Mononuclear cell (primary cell): ENCODE data around the gene MLST8. TPM values are rescaled to one million over a fixed set of nuclear protein-coding genes. Genes with fewer than 3 reads are reported as not detected.
"Not testable (repeated sequence)": the region's sequence is repeated elsewhere in the genome, so short reads cannot be mapped to it uniquely, and the experiment has no call there.

Experiments used
- H3K27me3 ChIP-seq: 2 replicates; pipeline ENCODE4 v1.6.0; 2011; ENCODE audit warnings: low read length, control low read depth; ENCODE audit not compliant: insufficient read depth
- H3K4me1 ChIP-seq: 2 replicates; pipeline ENCODE4 v1.5.1; 2011; ENCODE audit warnings: mild to moderate bottlenecking, low read length, control low read depth; ENCODE audit not compliant: insufficient read depth
- H3K4me3 ChIP-seq: 2 replicates; pipeline ENCODE4 v1.5.1; 2011; ENCODE audit warnings: mild to moderate bottlenecking, low read length, moderate library complexity
- H3K9me3 ChIP-seq: 2 replicates; pipeline ENCODE4 v1.5.1; 2011; ENCODE audit warnings: low read depth, mild to moderate bottlenecking, control low read depth, low read length
- total RNA-seq: library from RNA; depleted of rRNA; stranded (reverse); fragments of >200 nt; gene quantifications from one replicate; pipeline ENCODE4 v1.2.3, GENCODE V29; 2012

MLST8 gene
- total RNA-seq, 1 donor = 11.0 TPM

GRCh38 chr16:2235695-2236336, 30.6 kb downstream of the MLST8 start:
- H3K4me1 ChIP-seq = no peaks in the 10 kb centered on the region
- H3K9me3 ChIP-seq = no peaks in the 10 kb centered on the region
- H3K27me3 ChIP-seq = no peaks in the 10 kb centered on the region
- no peak overlapping the region for H3K4me3 ChIP-seq

GRCh38 chr16:2236337-2237101, 31.3 kb downstream of the MLST8 start, which contains the start of gene DNASE1L2:
Gene DNASE1L2 (plus strand): TSS chr16:2236444. CDS start chr16:2236817, 373 bp downstream.
- Histone ChIP-seq H3K27me3 (no peaks in the 10 kb centered on the region), H3K4me1 (no peaks in the 10 kb centered on the region), H3K4me3 (no peak within 1 kb of the TSS), H3K9me3 (no peaks in the 10 kb centered on the region)

GRCh38 chr16:2237102-2237482, 31.8 kb downstream of the MLST8 start:
- no peaks in the 10 kb centered on the region for H3K9me3 ChIP-seq
- no peaks in the 10 kb centered on the region for H3K27me3 ChIP-seq
- H3K4me3 ChIP-seq = no peak overlapping the region
- H3K4me1 ChIP-seq = no peaks in the 10 kb centered on the region

GRCh38 chr16:2237493-2238149, 32.4 kb downstream of the MLST8 start:
- Histone ChIP-seq H3K9me3 (no peaks in the 10 kb centered on the region), H3K4me3 (no peak overlapping the region), H3K4me1 (no peaks in the 10 kb centered on the region), H3K27me3 (no peaks in the 10 kb centered on the region)

- Histone ChIP-seq H3K27me3 (no peaks in the 10 kb centered on the region), H3K4me3 (no peak overlapping the region), H3K4me1 (no peaks in the 10 kb centered on the region), H3K9me3 (no peaks in the 10 kb centered on the region)
These were observed 33.0 kb downstream of the MLST8 start for GRCh38 chr16:2238150-2238837.

- H3K9me3 ChIP-seq = no peaks in the 10 kb centered on the region
- no peaks in the 10 kb centered on the region for H3K27me3 ChIP-seq
- no peaks in the 10 kb centered on the region for H3K4me1 ChIP-seq
- no peak overlapping the region for H3K4me3 ChIP-seq
These were observed 33.8 kb downstream of the MLST8 start for GRCh38 chr16:2238838-2239675.

- not testable (repeated sequence) for H3K4me3 ChIP-seq, H3K9me3 ChIP-seq, H3K4me1 ChIP-seq, H3K27me3 ChIP-seq
These were observed 35.1 kb downstream of the MLST8 start for GRCh38 chr16:2240331-2240730.

GRCh38 chr16:2242598-2242997, 37.3 kb downstream of the MLST8 start:
- Histone ChIP-seq H3K9me3 (no peaks in the 10 kb centered on the region), H3K4me3 (no peak overlapping the region), H3K4me1 (no peaks in the 10 kb centered on the region), H3K27me3 (no peaks in the 10 kb centered on the region)

GRCh38 chr16:2243031-2243528, 37.8 kb downstream of the MLST8 start:
- Histone ChIP-seq H3K9me3 (no peaks in the 10 kb centered on the region), H3K27me3 (no peaks in the 10 kb centered on the region), H3K4me3 (no peak overlapping the region), H3K4me1 (no peaks in the 10 kb centered on the region)

GRCh38 chr16:2243781-2244180, 38.5 kb downstream of the MLST8 start:
- no peaks in the 10 kb centered on the region for H3K4me1 ChIP-seq

GRCh38 chr16:2244301-2244700, 39.0 kb downstream of the MLST8 start:
- no peaks in the 10 kb centered on the region for H3K9me3 ChIP-seq
- no peaks in the 10 kb centered on the region for H3K27me3 ChIP-seq
- H3K4me3 ChIP-seq = no peak overlapping the region
- no peaks in the 10 kb centered on the region for H3K4me1 ChIP-seq

More at GRCh38 chr16:2243781-2244180, 38.5 kb downstream of the MLST8 start:
- no peaks in the 10 kb centered on the region for H3K9me3 ChIP-seq
- H3K4me3 ChIP-seq = no peak overlapping the region
- H3K27me3 ChIP-seq = no peaks in the 10 kb centered on the region

- Histone ChIP-seq H3K27me3 (no peaks in the 10 kb centered on the region), H3K9me3 (no peaks in the 10 kb centered on the region), H3K4me3 (no peak overlapping the region), H3K4me1 (peaks cover 3% of the 10 kb centered on the region)
These were observed 39.9 kb downstream of the MLST8 start for GRCh38 chr16:2244926-2245795.

GRCh38 chr16:2246301-2246885, 41.1 kb downstream of the MLST8 start:
- Histone ChIP-seq H3K27me3 (no peaks in the 10 kb centered on the region), H3K9me3 (no peaks in the 10 kb centered on the region), H3K4me3 (no peak overlapping the region), H3K4me1 (peaks cover 10% of the 10 kb centered on the region)
